LNCaP clone FGC (cell line): ENCODE measurements around the gene MIA2.

Experiments used
- DNase-seq: peaks from one replicate; pipeline ENCODE4 v3.0.0-alpha.2; 2011; ENCODE audit warnings: low read depth
- H3K4me3 ChIP-seq: 2 replicates; pipeline ENCODE4 v1.5.1; 2011; ENCODE audit warnings: mild to moderate bottlenecking, low read depth, low read length, control low read depth
- CTCF ChIP-seq: IDR thresholded peaks from 2 replicates; pipeline ENCODE4 v1.5.1; 2012; ENCODE audit warnings: mild to moderate bottlenecking; ENCODE audit not compliant: control insufficient read depth, insufficient read depth; ENCODE audit errors: extremely low read depth

The MIA2 gene

GRCh38 chr14:39265806-39266524 is 32.2 kb downstream of the MIA2 start:
- peak overlapping the region; percentile 72 for H3K4me3 ChIP-seq
- TF ChIP-seq CTCF, result no peak
- DNase-seq, result no peak

GRCh38 chr14:39266525-39266870 is 32.8 kb downstream of the MIA2 start:
- peak; percentile 61 for DNase-seq

GRCh38 chr14:39266871-39267607 is 33.3 kb downstream of the MIA2 start:
- TF ChIP-seq CTCF, result no peak
- DNase-seq, result peak; percentile 61
- H3K4me3 ChIP-seq, result peak overlapping the region; percentile 72

More at GRCh38 chr14:39266525-39266870, 32.8 kb downstream of the MIA2 start:
- TF ChIP-seq CTCF, result no peak
- peak overlapping the region; percentile 72 for H3K4me3 ChIP-seq

- TF ChIP-seq CTCF, result no peak
- peak overlapping the region; percentile 72 for H3K4me3 ChIP-seq
- DNase-seq, result no peak
These were observed 33.9 kb downstream of the MIA2 start for GRCh38 chr14:39267608-39268005.

GRCh38 chr14:39268393-39268792 is 34.7 kb downstream of the MIA2 start:
- TF ChIP-seq CTCF, result no peak
- no peak for DNase-seq

GRCh38 chr14:39272918-39273317 is 39.2 kb downstream of the MIA2 start:
- no peak for TF ChIP-seq CTCF
- DNase-seq, result no peak
- H3K4me3 ChIP-seq, result no peak overlapping the region

More at GRCh38 chr14:39268393-39268792, 34.7 kb downstream of the MIA2 start:
- peak overlapping the region; percentile 72 for H3K4me3 ChIP-seq

GRCh38 chr14:39275395-39275794 is 41.7 kb downstream of the MIA2 start:
- no peak for TF ChIP-seq CTCF
- H3K4me3 ChIP-seq, result no peak overlapping the region
- DNase-seq, result no peak
